Superior temporal gyrus (tissue), 1 donor: ENCODE measurements around the gene ANKMY1.
"Not testable (repeated sequence)": the region's sequence is repeated elsewhere in the genome, so short reads cannot be mapped to it uniquely, and the experiment has no call there.

Experiments used
- DNase-seq: peaks from one replicate; pipeline ENCODE4 v3.0.0-alpha.2; 2016; ENCODE audit errors: extremely low spot score

Gene ANKMY1

GRCh38 chr2:240568678-240569522, 11.1 kb upstream of the ANKMY1 start:
- peak; percentile 69 for DNase-seq

DNA sequence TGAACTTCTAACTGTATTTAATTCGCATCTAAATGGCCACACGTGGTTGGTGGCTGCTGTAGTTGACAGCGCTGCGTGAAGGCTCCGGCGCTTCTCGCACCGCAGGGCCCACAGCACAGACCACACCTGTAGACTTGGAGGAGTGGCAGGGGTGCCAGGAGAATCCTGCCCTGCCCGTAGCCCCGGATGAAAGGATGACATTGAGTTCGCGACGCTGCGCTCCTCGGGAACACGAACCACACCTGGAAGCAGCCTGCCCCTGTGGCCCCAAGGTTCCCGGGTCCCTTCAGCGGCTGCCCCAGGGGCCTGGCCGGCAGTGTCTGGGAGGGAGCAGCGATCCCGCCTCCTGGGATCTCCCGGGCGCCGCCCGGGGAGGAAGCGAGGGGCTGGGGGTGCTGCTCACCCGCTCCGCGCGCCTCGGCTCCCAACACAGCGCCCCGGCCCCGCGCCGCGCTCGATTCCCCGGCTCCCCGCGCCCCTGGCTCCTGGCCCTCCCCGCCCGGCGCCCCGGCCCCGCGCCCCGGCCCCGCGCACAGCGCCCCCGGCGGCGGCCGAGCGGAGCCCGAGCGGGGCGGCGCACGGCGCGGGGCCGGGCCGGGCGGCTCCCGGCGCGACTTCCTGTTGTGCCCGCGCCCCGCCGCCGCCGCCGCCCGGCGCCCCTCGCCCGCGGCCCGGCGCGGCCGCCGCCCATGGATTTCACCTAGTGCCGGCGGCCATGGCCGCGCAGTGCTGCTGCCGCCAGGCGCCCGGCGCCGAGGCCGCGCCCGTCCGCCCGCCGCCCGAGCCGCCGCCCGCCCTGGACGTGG, 10.3 kb upstream of the ANKMY1 start, which contains the start of gene RNPEPL1:
TSS of gene RNPEPL1 (plus strand) at position 613 of the 806 bp plus-strand sequence. CDS start at position 716, 103 bp downstream.
- DNase-seq = peak; percentile 32

DNA sequence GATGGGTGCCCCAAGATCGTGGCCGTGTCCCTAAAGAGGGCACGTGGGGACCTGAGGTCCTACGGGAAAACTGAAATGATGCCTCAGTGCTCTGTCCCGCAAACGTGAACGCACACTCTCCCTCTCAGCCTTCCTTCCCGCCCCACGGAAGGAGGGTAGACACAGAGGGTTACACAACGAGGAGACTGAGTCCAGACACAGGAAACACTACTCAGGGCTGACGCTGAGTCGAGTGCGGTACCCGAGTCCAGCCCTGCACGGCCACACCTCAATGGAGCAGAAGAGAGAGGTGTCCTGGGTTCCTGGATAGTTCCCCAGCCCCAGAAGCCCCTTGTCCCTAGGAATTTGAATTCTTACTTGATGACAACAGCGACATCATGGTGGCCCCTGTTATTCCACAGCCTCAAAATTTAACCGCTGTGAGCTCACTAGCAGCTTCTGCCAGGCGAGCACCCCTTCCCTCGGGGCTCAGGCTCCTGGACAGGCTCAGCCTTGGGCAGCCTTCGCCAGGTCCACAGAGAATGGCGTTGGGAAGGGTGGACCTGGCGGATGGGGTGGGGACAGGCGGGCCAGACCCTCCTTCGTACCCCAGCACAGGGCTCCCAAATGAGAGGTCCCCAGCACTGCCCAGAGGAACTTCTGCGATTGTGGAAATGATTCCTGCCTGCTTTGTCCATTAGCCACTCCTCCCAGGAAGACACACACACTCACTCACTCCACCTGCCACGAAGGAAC, 9.5 kb upstream of the ANKMY1 start:
- peak; percentile 19 for DNase-seq

GRCh38 chr2:240566203-240567136, 8.7 kb upstream of the ANKMY1 start:
- peak; percentile 78 for DNase-seq

GRCh38 chr2:240565333-240566202, 7.8 kb upstream of the ANKMY1 start:
- no peak for DNase-seq

DNA sequence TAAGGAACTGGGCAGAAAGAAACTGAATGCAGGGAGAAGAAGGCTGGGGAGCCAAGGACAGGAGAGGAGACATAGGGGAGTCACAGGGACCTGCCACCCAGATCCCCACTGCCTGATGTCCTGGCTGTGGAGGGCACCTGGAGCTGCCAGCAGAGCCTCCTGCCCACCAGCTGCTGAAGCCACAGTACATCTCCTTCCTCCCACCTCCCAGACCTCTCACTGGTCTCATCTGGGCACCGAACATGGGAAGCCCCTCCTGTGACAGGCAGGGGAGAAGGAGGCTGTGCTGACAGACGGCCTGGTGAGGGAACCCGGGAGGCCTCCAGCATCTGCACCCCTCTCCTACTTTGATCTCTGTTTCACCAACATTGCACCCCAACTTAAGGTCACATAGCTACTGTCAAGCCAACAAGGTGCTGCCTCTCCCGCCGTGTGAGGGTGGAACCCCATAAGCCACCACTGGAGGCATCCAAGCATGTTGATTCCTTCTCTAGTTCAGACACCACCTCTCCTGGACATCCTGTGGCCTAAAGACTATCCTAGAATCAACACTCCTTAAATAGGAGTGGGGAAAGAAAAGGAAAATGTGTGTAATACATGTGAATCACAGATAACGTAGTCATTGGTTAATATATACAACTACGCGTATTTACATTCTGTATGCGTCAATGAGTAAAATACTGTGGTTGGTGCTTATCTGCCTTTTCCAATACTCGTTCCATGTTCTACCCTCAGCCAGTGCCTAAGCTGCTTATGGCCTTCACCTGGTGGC, 7.0 kb upstream of the ANKMY1 start:
- no peak for DNase-seq

GRCh38 chr2:240563951-240564560, 6.3 kb upstream of the ANKMY1 start:
- DNase-seq = no peak

DNA sequence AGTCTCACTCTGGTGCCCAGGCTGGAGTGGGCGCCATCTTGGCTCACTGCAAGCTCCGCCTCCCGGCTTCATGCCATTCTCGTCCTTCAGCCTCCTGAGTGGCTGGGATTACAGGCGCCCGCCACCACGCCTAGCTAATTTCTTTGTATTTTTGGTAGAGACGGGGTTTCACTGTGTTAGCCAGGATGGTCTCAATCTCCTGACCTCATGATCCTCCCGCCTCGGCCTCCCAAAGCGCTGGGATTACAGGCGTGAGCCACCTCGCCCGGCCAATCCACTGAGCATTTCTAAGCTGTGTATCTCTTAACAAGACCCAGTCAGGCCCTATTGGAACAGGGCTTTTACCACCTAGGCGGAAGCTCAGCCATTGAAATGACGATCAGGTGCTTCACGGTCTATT, 5.4 kb upstream of the ANKMY1 start:
- not testable (repeated sequence) for DNase-seq

- DNase-seq = peak; percentile 40
Observed at GRCh38 chr2:240561325-240561971, 3.7 kb upstream of the ANKMY1 start.

DNA sequence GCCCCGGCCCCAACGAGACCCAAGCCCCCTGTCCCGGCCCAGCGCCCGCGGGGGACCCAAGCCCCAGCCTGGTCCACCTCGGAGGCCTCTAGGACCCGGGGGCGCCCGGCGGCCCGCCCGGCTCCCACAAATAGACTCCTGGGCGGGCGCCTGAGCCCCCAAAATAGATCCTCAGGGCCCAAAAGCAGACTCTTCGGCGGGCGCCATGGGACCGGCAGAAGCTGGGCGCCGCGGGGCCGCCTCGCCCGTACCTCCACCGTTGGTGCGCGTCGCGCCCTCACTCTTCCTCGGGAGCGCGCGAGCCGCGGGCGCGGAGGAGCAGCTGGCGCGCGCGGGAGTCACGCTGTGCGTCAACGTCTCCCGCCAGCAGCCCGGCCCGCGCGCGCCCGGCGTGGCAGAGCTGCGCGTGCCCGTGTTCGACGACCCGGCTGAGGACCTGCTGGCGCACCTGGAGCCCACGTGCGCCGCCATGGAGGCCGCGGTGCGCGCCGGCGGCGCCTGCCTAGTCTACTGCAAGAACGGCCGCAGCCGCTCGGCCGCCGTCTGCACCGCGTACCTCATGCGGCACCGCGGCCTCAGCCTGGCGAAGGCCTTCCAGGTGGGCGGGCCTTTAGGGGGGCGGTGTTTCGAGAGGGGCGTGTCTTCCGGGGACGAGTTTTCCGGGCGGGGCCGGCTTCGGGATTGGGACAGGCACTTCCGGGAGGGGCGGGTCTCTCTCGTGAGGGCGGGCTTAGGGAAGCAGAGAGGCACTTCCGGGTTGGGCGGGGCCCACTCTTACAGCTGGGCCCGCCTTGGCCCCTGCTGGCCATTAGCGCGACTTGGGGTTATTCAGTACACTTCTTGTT, 2.9 kb upstream of the ANKMY1 start:
- DNase-seq = peak; percentile 98

GRCh38 chr2:240560084-240560479, 2.3 kb upstream of the ANKMY1 start, which contains the start of gene DUSP28:
TSS of gene DUSP28 (plus strand) at chr2:240560357. CDS start at chr2:240560685, 328 bp downstream.
- peak; percentile 90 for DNase-seq

- no peak for DNase-seq
Observed at GRCh38 chr2:240559286-240559685, 1.5 kb upstream of the ANKMY1 start.

GRCh38 chr2:240558236-240558761, 511 bp upstream of the ANKMY1 start:
- no peak for DNase-seq

DNA sequence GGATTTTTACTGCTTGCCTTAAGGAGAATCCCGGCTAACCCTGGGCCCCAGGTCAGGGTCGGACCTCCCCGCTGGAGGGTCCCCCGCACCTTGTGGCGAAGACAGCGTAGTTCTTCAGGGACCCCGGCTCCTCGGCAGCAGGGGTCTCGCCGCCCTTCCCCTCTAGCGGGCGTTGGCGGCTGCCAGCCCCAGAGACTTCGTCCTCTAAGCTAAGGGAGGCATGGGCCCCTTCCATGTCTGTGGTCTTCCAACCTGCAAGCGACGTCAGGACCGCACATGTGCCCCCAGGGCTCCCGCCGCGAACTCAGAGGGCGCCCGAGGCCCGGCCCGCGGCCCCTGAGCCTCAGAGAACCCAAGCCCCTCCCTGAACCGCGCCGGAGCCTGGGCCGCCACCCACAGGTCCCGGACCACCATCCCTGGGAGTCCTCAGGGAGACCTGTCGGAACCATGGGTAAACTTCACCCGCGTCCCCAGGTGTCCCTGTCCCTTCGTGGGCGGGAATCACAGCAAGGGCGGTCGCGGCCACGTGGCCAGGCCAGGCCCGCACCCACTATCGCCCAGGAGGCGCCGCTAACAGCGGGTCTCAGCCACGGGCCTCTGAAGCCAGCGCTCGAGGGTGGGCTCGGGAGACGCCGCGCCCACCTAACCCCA, 562 bp downstream of the ANKMY1 start:
- DNase-seq = no peak

GRCh38 chr2:240556553-240557100, 1.2 kb downstream of the ANKMY1 start:
- no peak for DNase-seq
